ENCODE data around the gene B3GAT3.

GRCh38 chr11:62632492-62632891, 10.7 kb upstream of the B3GAT3 start:
- TF ChIP-seq, protein P1, sequence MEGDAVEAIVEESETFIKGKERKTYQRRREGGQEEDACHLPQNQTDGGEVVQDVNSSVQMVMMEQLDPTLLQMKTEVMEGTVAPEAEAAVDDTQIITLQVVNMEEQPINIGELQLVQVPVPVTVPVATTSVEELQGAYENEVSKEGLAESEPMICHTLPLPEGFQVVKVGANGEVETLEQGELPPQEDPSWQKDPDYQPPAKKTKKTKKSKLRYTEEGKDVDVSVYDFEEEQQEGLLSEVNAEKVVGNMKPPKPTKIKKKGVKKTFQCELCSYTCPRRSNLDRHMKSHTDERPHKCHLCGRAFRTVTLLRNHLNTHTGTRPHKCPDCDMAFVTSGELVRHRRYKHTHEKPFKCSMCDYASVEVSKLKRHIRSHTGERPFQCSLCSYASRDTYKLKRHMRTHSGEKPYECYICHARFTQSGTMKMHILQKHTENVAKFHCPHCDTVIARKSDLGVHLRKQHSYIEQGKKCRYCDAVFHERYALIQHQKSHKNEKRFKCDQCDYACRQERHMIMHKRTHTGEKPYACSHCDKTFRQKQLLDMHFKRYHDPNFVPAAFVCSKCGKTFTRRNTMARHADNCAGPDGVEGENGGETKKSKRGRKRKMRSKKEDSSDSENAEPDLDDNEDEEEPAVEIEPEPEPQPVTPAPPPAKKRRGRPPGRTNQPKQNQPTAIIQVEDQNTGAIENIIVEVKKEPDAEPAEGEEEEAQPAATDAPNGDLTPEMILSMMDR (conservative IDR thresholded peaks at IDR 0.05; ENCODE audit: low read depth, low read length), result no peak
- no peak for TF ChIP-seq EZH2 (IDR thresholded peaks at IDR 0.05; ENCODE audit: low read length, unreplicated experiment)

All from PC-3 (cell line).